OCI-M2 (cell line): ENCODE measurements around the gene ZNF541.

ENCODE experiments used
- DNase-seq: peaks from one replicate; lab custom pipeline; 2025; ENCODE audit not compliant: unreplicated experiment; lab: John Stamatoyannopoulos, UW

ZNF541 gene, protein sequence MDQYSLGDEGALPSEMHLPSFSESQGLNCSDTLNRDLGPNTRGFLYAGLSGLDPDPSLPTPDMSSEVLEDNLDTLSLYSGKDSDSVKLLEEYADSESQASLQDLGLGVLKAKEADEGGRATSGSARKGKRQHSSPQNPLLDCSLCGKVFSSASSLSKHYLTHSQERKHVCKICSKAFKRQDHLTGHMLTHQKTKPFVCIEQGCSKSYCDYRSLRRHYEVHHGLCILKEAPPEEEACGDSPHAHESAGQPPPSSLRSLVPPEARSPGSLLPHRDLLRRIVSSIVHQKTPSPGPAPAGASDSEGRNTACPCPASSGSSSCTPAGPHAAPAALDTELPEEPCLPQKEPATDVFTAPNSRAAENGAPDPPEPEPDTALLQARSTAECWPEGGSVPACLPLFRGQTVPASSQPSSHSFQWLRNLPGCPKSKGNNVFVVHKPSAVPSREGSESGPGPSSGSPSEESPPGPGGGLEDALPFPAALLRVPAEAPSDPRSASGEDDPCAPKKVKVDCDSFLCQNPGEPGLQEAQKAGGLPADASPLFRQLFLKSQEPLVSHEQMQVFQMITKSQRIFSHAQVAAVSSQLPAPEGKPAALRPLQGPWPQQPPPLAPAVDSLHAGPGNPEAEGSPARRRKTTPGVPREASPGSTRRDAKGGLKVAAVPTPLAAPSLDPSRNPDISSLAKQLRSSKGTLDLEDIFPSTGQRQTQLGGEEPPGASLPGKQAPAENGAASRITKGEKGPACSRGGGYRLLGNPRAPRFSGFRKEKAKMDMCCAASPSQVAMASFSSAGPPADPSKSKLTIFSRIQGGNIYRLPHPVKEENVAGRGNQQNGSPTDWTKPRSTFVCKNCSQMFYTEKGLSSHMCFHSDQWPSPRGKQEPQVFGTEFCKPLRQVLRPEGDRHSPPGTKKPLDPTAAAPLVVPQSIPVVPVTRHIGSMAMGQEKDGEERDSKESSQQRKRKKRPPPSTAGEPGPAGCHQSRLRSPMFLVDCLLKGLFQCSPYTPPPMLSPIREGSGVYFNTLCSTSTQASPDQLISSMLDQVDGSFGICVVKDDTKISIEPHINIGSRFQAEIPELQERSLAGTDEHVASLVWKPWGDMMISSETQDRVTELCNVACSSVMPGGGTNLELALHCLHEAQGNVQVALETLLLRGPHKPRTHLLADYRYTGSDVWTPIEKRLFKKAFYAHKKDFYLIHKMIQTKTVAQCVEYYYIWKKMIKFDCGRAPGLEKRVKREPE (N-terminal part only)

DNA sequence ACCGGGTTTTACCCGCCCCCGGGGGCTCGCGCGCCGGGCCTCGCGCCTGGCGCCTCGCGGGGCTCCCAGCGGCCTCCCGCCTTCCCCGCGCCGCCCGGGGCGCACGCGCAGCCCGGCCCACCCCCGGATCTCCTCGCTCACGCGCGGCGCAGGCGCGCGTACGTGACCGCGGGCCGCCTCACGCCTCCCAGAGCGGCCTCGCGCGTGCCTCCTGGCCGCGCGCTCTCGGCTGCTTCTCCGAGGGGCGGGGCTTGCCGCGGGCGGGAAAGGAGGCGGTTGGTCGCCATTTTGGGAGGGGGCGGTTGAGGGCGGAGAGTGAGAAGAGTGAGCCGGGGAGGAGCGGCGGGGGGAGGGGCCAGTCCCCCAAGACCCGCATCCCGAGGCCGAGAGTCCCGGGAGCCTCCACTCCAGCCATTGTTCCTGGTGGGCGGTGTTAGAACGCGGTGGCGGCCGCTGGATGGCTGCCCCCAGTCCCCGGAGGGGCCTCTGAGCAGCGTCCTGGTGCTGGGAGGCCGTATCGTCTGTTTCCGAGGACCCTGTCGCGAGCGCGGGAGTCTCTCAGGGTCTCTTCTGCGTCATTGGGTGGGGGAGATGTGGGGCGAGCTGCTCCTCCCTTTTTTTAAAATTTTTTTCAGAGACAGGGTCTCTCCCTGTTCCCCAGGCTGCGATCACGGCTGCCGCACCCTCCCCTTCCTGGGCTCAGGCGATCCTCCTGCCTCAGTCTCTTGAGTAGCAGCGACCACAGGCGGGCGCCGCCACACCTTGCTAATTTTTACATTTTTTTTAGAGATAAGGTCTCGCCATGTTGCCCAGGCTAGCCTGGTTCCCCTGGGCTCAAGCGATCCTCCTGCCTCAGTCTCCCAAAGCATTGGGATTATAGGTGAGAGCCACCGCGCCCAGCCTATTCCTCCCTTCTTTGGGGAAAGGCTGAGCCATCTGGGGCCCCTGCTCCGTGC lies at the start of gene ZNF541:
Gene ZNF541 (minus strand): TSS at position 78 of the 956 bp plus-strand sequence. CDS start 17,292 bp downstream, outside the sequence.
- no peak for DNase-seq

DNA sequence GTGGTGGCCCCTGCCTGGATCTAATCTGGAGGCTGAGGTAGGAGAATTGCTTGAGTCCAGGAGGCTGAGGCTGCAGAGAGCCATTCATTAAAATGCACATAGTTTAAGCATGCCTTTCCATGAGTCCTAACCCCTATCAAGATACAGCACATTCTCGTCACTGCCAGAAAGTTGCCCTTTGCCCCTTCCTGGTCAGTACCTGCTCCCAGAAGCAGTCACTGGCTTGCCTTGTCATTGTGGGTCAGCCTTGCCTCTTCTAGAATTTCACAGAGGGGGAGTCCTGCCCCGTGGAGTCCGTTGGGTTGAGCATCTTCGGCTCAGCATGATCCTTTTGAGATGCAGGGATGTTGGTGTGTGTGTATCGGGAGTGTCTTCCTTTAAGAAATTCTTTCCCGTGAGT lies 46.8 kb upstream of the ZNF541 start:
- DNase-seq: no peak

GRCh38 chr19:47618771-47619170 lies 45.8 kb upstream of the ZNF541 start:
- DNase-seq: no peak

DNA sequence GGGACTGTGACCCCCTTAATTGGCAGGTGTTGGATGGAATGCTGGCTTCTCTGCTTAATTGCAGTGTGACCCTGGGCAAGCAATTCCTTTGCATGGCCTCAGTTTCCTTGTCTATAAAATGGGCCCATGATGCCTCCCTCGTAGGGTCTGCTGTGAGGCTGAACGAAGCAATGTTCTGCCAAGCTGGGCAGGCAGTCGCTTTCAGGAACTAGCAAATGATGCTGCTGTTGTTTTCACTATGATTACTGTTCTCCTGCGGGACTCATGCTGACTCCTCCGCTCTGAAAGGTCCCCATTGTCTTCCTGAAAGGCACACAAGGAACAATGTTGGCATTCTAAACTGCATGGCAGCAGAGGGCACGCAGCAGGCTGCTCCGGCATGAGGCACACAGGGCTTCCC lies 42.8 kb upstream of the ZNF541 start:
- DNase-seq: no peak

DNA sequence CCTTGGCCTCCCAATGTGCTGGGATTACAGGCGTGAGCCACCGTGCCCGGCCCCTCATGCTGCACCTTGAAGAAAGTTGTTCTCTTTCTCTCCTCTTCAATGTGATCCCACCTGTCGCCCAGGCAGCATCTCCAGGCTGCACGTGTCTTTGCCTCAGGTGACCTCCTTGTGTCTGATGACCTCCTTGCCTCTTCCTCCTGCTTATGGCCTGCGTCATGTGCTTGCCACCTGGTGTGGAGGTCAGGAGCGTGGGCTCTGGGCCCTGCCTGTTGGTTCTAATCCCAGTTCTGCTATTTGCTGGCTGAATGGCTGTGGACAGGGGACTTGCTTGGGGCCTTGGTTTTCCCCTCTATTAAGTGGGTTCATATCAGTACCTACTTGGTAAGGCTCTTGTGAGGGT lies 42.3 kb upstream of the ZNF541 start:
- DNase-seq: no peak

GRCh38 chr19:47614559-47614958 lies 41.6 kb upstream of the ZNF541 start:
- no peak for DNase-seq

- no peak for DNase-seq
Observed at GRCh38 chr19:47614021-47614295, 41.0 kb upstream of the ZNF541 start.

GRCh38 chr19:47613165-47614020 lies 40.4 kb upstream of the ZNF541 start:
- DNase-seq: no peak

DNA sequence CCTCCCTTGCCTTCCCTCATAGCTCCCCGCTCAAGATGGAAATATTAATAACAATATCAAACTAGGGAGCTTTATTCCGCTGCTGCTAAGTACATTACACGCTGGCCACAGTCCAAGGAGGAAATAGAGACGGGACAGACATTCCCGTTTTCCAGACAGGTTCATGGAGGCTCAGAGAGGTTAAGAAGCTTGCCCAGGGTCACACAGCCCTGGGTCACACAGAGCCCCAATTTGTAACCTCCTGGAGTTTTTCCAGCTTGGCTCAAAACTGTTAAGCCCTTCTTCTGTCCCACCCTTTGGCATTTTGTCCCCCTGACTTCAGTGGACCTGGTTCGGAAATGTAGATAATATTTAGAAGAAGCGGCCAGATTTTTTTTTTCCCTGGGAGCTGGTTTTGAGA lies 38.0 kb upstream of the ZNF541 start:
- DNase-seq: no peak

DNA sequence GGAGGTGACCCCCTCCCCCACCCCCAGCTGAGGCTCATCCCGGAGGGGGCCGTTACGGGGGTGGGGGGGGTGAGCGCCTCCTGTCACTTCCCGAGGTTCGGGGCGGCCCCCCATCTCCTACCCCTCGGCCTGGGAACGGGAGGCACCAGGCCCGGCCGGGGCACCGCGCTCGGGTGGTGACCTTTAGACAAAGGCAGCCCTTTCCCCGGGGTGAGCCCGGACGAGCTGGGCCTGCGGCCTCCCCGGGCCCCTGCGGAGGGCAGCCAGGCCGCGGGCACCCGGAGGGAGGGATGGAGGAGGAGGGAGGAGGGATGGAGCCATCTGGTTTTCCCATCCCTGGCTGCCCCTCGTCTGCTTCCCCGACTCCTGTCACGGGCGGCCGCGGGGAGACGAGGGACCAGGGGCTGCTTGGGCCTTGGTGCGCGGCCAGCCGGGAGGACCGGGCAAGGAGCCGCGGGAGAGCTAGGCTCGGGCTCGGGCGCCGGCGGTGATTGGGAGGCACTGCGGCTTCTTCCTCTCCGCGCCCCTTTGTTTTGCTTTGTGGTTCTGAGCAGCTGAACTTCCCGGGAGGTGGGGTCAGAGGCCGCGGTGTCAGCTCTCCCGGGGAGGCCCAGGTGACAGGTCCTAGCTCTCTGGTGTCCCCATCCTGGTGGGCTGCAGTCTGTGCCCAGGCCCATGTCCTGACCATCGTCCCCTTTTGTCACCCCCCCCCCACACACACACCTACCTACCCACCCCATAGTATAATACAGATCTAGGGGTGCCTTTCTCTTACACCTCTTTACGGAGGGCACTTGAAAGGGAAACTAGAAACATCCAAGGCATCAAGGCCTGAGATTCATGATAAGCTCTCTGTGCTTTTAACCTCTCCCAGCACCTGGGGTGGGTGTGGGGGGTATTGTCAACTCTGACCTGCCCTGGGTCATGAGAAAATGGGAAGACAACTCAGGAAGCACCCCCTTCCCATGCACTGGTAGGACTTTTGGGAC lies 37.3 kb upstream of the ZNF541 start:
- peak; percentile 16 for DNase-seq

GRCh38 chr19:47608969-47609905 lies 36.3 kb upstream of the ZNF541 start, which contains the start of gene BICRA:
Gene BICRA, plus strand, starts transcription at chr19:47609134. Its CDS starts 64,441 bp downstream, at chr19:47673575.
- no peak for DNase-seq

GRCh38 chr19:47608074-47608918 lies 35.3 kb upstream of the ZNF541 start:
- peak; percentile 34 for DNase-seq

GRCh38 chr19:47607564-47608073 lies 34.7 kb upstream of the ZNF541 start:
- no peak for DNase-seq

DNA sequence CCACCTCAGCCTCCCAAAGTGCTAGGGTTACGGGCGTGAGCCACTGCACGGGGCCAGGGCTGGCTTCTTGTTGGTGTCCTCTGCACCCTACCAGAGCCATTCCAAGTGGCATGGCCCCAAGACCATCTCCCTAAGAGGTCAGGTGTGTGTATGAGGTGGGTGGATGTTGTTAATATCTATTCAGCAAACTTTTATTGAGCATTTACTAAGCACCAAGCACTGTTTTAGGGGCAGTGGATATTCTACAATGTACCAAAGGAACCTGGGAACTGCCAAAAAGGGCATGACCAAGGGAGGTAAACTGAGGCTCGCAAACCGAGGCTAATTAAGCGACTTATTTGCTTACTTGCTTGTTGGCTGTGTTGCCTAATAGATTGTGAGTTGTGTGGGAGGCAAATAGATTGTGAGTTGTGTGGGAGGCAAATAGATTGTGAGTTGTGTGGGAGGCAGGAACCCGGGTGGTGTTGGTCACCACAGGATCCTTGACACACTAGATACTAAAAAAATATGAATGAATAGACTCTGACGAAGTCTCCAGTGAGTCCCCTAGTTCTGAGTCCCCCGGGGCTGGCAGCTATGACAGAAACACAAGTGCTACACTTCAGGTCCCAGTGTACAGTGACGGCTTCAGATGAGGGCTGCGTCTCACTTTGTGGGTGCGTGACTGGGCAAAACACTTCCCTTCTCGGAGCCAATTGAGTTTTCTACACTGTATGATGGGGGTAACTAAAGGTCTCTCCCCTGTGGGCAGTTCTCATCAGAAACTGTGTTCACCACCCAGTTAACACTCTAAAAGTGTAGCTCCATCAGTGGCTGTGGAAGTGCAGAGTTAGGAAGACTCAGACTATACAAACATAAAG lies 31.0 kb upstream of the ZNF541 start:
- DNase-seq: no peak
